DOHH2 (cell line): ENCODE data around the gene IFT25.

ENCODE experiments used
- H3F3A ChIP-seq: fragments of 200-600 bp; sonication (generic), shearing (Covaris generic); 2 replicates; pipeline ENCODE4 v1.6.0; 2016; ENCODE audit warnings: antibody characterized with exemption, mild to moderate bottlenecking; ENCODE audit not compliant: control insufficient read depth, insufficient read depth
- H3K27ac ChIP-seq: fragments of 200-600 bp; sonication (generic); 2 replicates; pipeline ENCODE4 v1.5.1; 2014; ENCODE audit warnings: low read depth, mild to moderate bottlenecking, low read length, moderate library complexity
- H3K27me3 ChIP-seq: fragments of 200-600 bp; sonication (generic); 2 replicates; pipeline ENCODE4 v1.6.1; 2014; ENCODE audit warnings: mild to moderate bottlenecking, low read length, mixed read lengths; ENCODE audit not compliant: control insufficient read depth
- H3K36me3 ChIP-seq: fragments of 200-600 bp; sonication (generic); 2 replicates; pipeline ENCODE4 v1.6.1; 2014; ENCODE audit warnings: mild to moderate bottlenecking, low read length, moderate library complexity, mixed read lengths; ENCODE audit not compliant: control insufficient read depth
- H3K4me1 ChIP-seq: fragments of 200-600 bp; sonication (generic); 2 replicates; pipeline ENCODE4 v1.6.1; 2014; ENCODE audit warnings: mild to moderate bottlenecking, low read length, mixed read lengths; ENCODE audit not compliant: control insufficient read depth
- H3K4me2 ChIP-seq: fragments of 200-600 bp; sonication (generic); 2 replicates; pipeline ENCODE4 v1.6.0; 2014; ENCODE audit warnings: mild to moderate bottlenecking, low read length, moderate library complexity
- H3K4me3 ChIP-seq: fragments of 200-600 bp; sonication (generic); 2 replicates; pipeline ENCODE4 v1.5.1; 2014; ENCODE audit warnings: mild to moderate bottlenecking, low read length, mixed read lengths
- H3K79me2 ChIP-seq: fragments of 200-600 bp; sonication (generic); 2 replicates; pipeline ENCODE4 v1.6.1; 2014; ENCODE audit warnings: mild to moderate bottlenecking, low read length, mixed read lengths; ENCODE audit not compliant: control insufficient read depth
- H3K9me2 ChIP-seq: fragments of 200-600 bp; sonication (generic); replicated peaks from 2 replicates; pipeline ENCODE4 v1.6.1; 2014; ENCODE audit warnings: mild to moderate bottlenecking, low read length, mixed read lengths; ENCODE audit not compliant: control insufficient read depth
- H3K9me3 ChIP-seq: fragments of 200-600 bp; sonication (generic); 2 replicates; pipeline ENCODE4 v1.6.1; 2014; ENCODE audit warnings: antibody characterized with exemption, low read length, mixed read lengths; ENCODE audit not compliant: control insufficient read depth, insufficient read depth
- H4K20me1 ChIP-seq: fragments of 200-600 bp; sonication (generic); 2 replicates; pipeline ENCODE4 v1.6.0; 2014; ENCODE audit warnings: low read depth, mild to moderate bottlenecking, antibody characterized with exemption, low read length, moderate library complexity; ENCODE audit not compliant: control insufficient read depth, insufficient read depth
- EZH2phosphoT487 ChIP-seq: fragments of 200-600 bp; sonication (generic); IDR thresholded peaks from 2 replicates; pipeline ENCODE4 v1.6.1; 2017; ENCODE audit warnings: borderline replicate concordance, mild to moderate bottlenecking, antibody characterized with exemption, low read length, moderate library complexity, mixed read lengths
- TF ChIP-seq, protein P1 (sequence below): fragments of 200-600 bp; sonication (generic); IDR thresholded peaks from one replicate; pipeline ENCODE4 v1.5.1; 2014; ENCODE audit warnings: antibody characterized with exemption, mild to moderate bottlenecking, low read depth, low read length; ENCODE audit not compliant: poor library complexity, severe bottlenecking

The IFT25 gene

GRCh38 chr1:53902235-53903138 lies 43.0 kb downstream of the IFT25 start:
- no peak overlapping the region for H3K27ac ChIP-seq
- no peaks in the 10 kb centered on the region for H3K9me2 ChIP-seq
- no peaks in the 10 kb centered on the region for H4K20me1 ChIP-seq
- no peaks in the 10 kb centered on the region for H3K4me1 ChIP-seq
- no peaks in the 10 kb centered on the region for H3K36me3 ChIP-seq
- H3K79me2 ChIP-seq: no peaks in the 10 kb centered on the region
- no peaks in the 10 kb centered on the region for H3K27me3 ChIP-seq
- no peak overlapping the region for H3K4me2 ChIP-seq
- TF ChIP-seq EZH2phosphoT487: no peak
- TF ChIP-seq, protein P1, sequence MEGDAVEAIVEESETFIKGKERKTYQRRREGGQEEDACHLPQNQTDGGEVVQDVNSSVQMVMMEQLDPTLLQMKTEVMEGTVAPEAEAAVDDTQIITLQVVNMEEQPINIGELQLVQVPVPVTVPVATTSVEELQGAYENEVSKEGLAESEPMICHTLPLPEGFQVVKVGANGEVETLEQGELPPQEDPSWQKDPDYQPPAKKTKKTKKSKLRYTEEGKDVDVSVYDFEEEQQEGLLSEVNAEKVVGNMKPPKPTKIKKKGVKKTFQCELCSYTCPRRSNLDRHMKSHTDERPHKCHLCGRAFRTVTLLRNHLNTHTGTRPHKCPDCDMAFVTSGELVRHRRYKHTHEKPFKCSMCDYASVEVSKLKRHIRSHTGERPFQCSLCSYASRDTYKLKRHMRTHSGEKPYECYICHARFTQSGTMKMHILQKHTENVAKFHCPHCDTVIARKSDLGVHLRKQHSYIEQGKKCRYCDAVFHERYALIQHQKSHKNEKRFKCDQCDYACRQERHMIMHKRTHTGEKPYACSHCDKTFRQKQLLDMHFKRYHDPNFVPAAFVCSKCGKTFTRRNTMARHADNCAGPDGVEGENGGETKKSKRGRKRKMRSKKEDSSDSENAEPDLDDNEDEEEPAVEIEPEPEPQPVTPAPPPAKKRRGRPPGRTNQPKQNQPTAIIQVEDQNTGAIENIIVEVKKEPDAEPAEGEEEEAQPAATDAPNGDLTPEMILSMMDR: no peak
- no peak overlapping the region for H3K4me3 ChIP-seq
- no peaks in the 10 kb centered on the region for H3K9me3 ChIP-seq
- no peaks in the 10 kb centered on the region for H3F3A ChIP-seq

GRCh38 chr1:53899708-53900107 lies 45.8 kb downstream of the IFT25 start:
- no peaks in the 10 kb centered on the region for H3K36me3 ChIP-seq
- H3K4me3 ChIP-seq: no peak overlapping the region

DNA sequence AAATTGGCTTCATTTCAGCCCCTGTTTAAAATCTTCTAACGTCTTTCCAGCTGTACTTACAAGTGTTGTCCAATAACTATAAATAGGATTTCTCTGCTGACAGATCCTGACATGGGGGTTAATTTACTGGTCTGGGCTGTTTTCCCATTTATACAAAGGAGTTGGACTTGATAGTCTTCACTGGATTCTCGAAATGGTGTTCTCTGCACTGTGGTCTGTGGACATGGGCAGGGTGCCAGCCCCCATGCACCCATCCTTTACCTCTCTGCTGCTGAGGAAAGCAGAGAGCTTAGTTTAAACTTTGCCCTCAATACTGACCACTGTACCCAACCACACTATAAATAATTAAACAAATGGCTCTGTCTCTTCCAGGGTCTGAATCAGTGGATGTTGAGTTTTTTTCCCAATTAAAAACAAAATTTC lies 46.3 kb downstream of the IFT25 start:
- no peaks in the 10 kb centered on the region for H3K4me1 ChIP-seq
- H3K27me3 ChIP-seq: 0 out of 2 replicates have a peak, but pooled peaks cover 2% of the 10 kb centered on the region
- H3K9me3 ChIP-seq: no peaks in the 10 kb centered on the region
- no peaks in the 10 kb centered on the region for H3K79me2 ChIP-seq
- no peaks in the 10 kb centered on the region for H4K20me1 ChIP-seq
- TF ChIP-seq, protein P1: no peak
- no peak for TF ChIP-seq EZH2phosphoT487
- no peaks in the 10 kb centered on the region for H3K36me3 ChIP-seq
- H3K4me2 ChIP-seq: no peak overlapping the region
- H3K27ac ChIP-seq: no peak overlapping the region
- no peaks in the 10 kb centered on the region for H3K9me2 ChIP-seq
- H3F3A ChIP-seq: no peaks in the 10 kb centered on the region
- H3K4me3 ChIP-seq: no peak overlapping the region

More at GRCh38 chr1:53899708-53900107, 45.8 kb downstream of the IFT25 start:
- H3F3A ChIP-seq: no peaks in the 10 kb centered on the region
- H3K4me2 ChIP-seq: no peak overlapping the region
- 0 out of 2 replicates have a peak, but pooled peaks cover 1% of the 10 kb centered on the region for H3K27me3 ChIP-seq
- no peaks in the 10 kb centered on the region for H3K79me2 ChIP-seq
- H3K4me1 ChIP-seq: no peaks in the 10 kb centered on the region
- H4K20me1 ChIP-seq: no peaks in the 10 kb centered on the region
- H3K27ac ChIP-seq: no peak overlapping the region
- H3K9me3 ChIP-seq: no peaks in the 10 kb centered on the region
- no peak for TF ChIP-seq EZH2phosphoT487
- TF ChIP-seq, protein P1: no peak
- no peaks in the 10 kb centered on the region for H3K9me2 ChIP-seq
